C1 segment of cervical spinal cord (tissue), 14 donors: ENCODE data around the gene GSTO2.

Experiments used
- DNase-seq, 14 donors: peaks; one replicate each; lab custom pipeline; 2025; lab: John Stamatoyannopoulos, UW

The GSTO2 gene

GRCh38 chr10:104337985-104338735, 69.2 kb downstream of the GSTO2 start, which contains the start of gene ITPRIP:
Gene ITPRIP, minus strand, starts transcription at chr10:104338465. Its CDS starts 22,414 bp downstream, at chr10:104316051.
- peak in 11 of 14 donors; percentile 39 to 78 (median 63) for DNase-seq

GRCh38 chr10:104339469-104340110, 70.6 kb downstream of the GSTO2 start:
- peak in 3 of 14 donors; percentile 19 to 27 (median 20) for DNase-seq

GRCh38 chr10:104340111-104340526, 71.1 kb downstream of the GSTO2 start:
- DNase-seq = no peak

GRCh38 chr10:104340641-104341040, 71.7 kb downstream of the GSTO2 start:
- no peak for DNase-seq

- DNase-seq = no peak
Measured at GRCh38 chr10:104342941-104343411, 74.0 kb downstream of the GSTO2 start.

GRCh38 chr10:104344219-104344618, 75.2 kb downstream of the GSTO2 start:
- no peak for DNase-seq

GRCh38 chr10:104345515-104345914, 76.5 kb downstream of the GSTO2 start:
- DNase-seq = no peak

- DNase-seq = no peak
Measured at GRCh38 chr10:104345941-104346340, 77.0 kb downstream of the GSTO2 start.

GRCh38 chr10:104347295-104348045, 78.5 kb downstream of the GSTO2 start:
- DNase-seq = no peak

GRCh38 chr10:104348601-104349000, 79.6 kb downstream of the GSTO2 start:
- DNase-seq = no peak

- DNase-seq = peak in 1 of 14 donors; percentile 40
Measured at GRCh38 chr10:104349623-104350126, 80.7 kb downstream of the GSTO2 start.

GRCh38 chr10:104350127-104350635, 81.2 kb downstream of the GSTO2 start:
- peak in 1 of 14 donors; percentile 3 for DNase-seq

- DNase-seq = no peak
Measured at GRCh38 chr10:104351061-104351702, 82.2 kb downstream of the GSTO2 start.

- no peak for DNase-seq
Measured at GRCh38 chr10:104351919-104352318, 82.9 kb downstream of the GSTO2 start.

GRCh38 chr10:104353325-104354048, 84.5 kb downstream of the GSTO2 start, which contains the start of gene CFAP58:
Gene CFAP58, plus strand, starts transcription at chr10:104353833. Its CDS starts 65 bp downstream, at chr10:104353898.
- DNase-seq = peak in 12 of 14 donors; percentile 34 to 79 (median 64)
